Nephron (organoid): ENCODE data around the gene TTBK1.
A peak's percentile ranks its signal among the peaks of the same experiment; 100 is the strongest.

Source experiments
- H3K27ac Mint-ChIP-seq, 3 experiments: 2 replicates each; pipeline ENCODE4 v1.8.0; 2020; ENCODE audit warnings: mixed read lengths in 3 of 3, mild to moderate bottlenecking in 2 of 3, moderate library complexity in 1 of 3
- H3K27me3 Mint-ChIP-seq: 2 replicates; pipeline ENCODE4 v1.8.0; 2021; ENCODE audit warnings: low read depth, mild to moderate bottlenecking, moderate library complexity, mixed read lengths
- H3K36me3 Mint-ChIP-seq: 2 replicates; pipeline ENCODE4 v1.8.0; 2020; ENCODE audit warnings: low read depth, mixed read lengths
- H3K4me1 Mint-ChIP-seq: 2 replicates; pipeline ENCODE4 v1.8.0; 2020; ENCODE audit warnings: mixed read lengths
- H3K4me3 Mint-ChIP-seq, 3 experiments: 2 replicates each; pipeline ENCODE4 v1.8.0; 2020; ENCODE audit warnings: mild to moderate bottlenecking in 3 of 3, mixed read lengths in 3 of 3, moderate library complexity in 2 of 3
- H3K9me3 Mint-ChIP-seq: 2 replicates; pipeline ENCODE4 v1.8.0; 2020; ENCODE audit warnings: mixed read lengths
- CTCF ChIP-seq, 3 experiments: fragments of 200-600 bp; sonication (generic); IDR thresholded peaks; one replicate each; pipeline ENCODE4 v1.5.0; 2021; ENCODE audit warnings: antibody characterized with exemption in 3 of 3; ENCODE audit not compliant: unreplicated experiment in 3 of 3

TTBK1 gene

DNA sequence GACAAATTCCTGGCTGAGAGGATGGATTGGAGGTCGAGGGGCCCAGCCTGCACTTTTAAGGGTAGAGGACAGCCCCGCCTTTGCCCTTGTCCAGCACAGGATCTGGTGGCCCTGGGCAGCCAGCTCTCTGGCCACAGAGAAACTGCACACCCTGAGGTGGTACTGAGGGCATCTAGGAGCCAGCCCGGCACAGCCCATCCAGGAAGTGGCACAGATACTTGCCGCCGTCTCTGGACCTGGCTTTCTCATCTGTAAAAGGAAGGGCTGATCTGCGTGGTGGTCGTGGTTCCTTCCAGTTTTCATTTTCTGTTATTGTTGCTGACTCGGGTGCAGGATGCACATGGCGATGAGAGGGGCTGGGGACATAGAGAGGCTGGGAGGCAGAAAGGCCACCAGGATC lies 38.8 kb downstream of the TTBK1 start:
- Mint-ChIP-seq H3K36me3 (no peaks in the 10 kb centered on the region), H3K4me3 (peak overlapping the region in 1 of 3 experiments; percentile 22), H3K27ac (no peak overlapping the region), H3K4me1 (peaks cover 17% of the 10 kb centered on the region), H3K27me3 (peaks cover 42% of the 10 kb centered on the region), H3K9me3 (no peaks in the 10 kb centered on the region)
- TF ChIP-seq CTCF (IDR thresholded peaks at IDR 0.05; ENCODE audit: unreplicated experiment in 3 of 3) = no peak

- Mint-ChIP-seq H3K9me3 (no peaks in the 10 kb centered on the region), H3K27me3 (peaks cover 36% of the 10 kb centered on the region), H3K27ac (no peak overlapping the region), H3K4me3 (no peak overlapping the region), H3K36me3 (no peaks in the 10 kb centered on the region), H3K4me1 (peaks cover 13% of the 10 kb centered on the region)
- no peak for TF ChIP-seq CTCF (IDR thresholded peaks at IDR 0.05; ENCODE audit: unreplicated experiment in 3 of 3)
These were observed 39.6 kb downstream of the TTBK1 start for GRCh38 chr6:43282636-43283513.

- Mint-ChIP-seq H3K27me3 (peaks cover 29% of the 10 kb centered on the region), H3K9me3 (no peaks in the 10 kb centered on the region), H3K27ac (no peak overlapping the region), H3K4me1 (peaks cover 6% of the 10 kb centered on the region), H3K36me3 (no peaks in the 10 kb centered on the region), H3K4me3 (no peak overlapping the region)
- TF ChIP-seq CTCF (IDR thresholded peaks at IDR 0.05; ENCODE audit: unreplicated experiment in 3 of 3) = no peak
These were observed 40.2 kb downstream of the TTBK1 start for GRCh38 chr6:43283514-43283901.

GRCh38 chr6:43283905-43284304 lies 40.6 kb downstream of the TTBK1 start:
- Mint-ChIP-seq H3K9me3 (no peaks in the 10 kb centered on the region), H3K36me3 (no peaks in the 10 kb centered on the region)
- TF ChIP-seq CTCF (IDR thresholded peaks at IDR 0.05; ENCODE audit: unreplicated experiment in 3 of 3) = no peak

GRCh38 chr6:43284991-43285781 lies 41.9 kb downstream of the TTBK1 start:
- H3K4me1 Mint-ChIP-seq = peaks cover 4% of the 10 kb centered on the region
- H3K4me3 Mint-ChIP-seq = peak overlapping the region; percentile 51 to 62 (median 55)
- no peak overlapping the region for H3K27ac Mint-ChIP-seq
- H3K36me3 Mint-ChIP-seq = no peaks in the 10 kb centered on the region
- no peaks in the 10 kb centered on the region for H3K9me3 Mint-ChIP-seq
- TF ChIP-seq CTCF (IDR thresholded peaks at IDR 0.05; ENCODE audit: unreplicated experiment in 3 of 3) = no peak
- H3K27me3 Mint-ChIP-seq = peaks cover 29% of the 10 kb centered on the region

More at GRCh38 chr6:43283905-43284304, 40.6 kb downstream of the TTBK1 start:
- no peak overlapping the region for H3K4me3 Mint-ChIP-seq
- H3K4me1 Mint-ChIP-seq = peaks cover 4% of the 10 kb centered on the region
- H3K27ac Mint-ChIP-seq = no peak overlapping the region
- peaks cover 27% of the 10 kb centered on the region for H3K27me3 Mint-ChIP-seq
